NCI-H2107 (cell line): Measurements from ENCODE around the gene CORO1C.
"Not testable (repeated sequence)": the region's sequence is repeated elsewhere in the genome, so short reads cannot be mapped to it uniquely, and the experiment has no call there.

Source experiments
- DNase-seq: peaks from one replicate; lab custom pipeline; 2025; lab: John Stamatoyannopoulos, UW

Gene CORO1C

DNA sequence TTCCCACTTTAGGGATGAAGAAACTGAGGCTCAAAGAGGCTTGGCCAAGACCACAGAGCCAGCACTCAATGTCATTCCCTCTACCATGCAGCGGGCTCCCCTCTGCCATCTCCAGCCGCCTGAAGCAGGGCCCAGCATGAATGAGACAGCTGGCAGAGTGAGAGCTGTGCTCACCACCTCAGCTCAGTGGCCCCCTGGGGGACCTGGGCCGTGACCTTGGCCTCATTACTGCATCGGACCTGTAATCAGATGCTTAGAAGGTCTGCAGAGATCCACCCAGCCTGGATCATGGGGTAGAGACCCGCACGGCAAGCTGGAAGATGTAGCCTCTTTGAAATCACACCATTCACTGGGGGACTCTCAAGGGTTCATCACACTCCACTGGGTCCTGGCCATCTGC lies 22.7 kb upstream of the CORO1C start:
- no peak for DNase-seq

DNA sequence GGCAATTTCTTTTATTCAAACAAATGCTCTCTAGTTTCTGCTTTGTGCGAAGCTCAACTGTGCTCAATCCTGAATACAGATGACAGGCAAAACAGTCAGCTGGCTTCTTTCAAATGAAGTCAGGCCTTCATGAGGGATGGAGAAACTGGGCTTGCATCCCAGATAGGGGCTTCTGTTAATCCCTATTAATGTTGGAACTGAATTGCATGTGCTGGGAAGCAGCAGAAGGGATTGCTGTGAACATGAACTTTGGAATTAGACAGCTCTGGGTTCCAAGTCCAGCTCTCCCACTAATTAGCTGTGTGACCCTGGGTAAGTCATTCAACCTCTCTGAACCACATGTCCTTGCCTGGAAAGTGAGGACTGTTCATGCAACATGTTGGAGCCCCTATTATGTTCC lies 21.1 kb upstream of the CORO1C start:
- no peak for DNase-seq

DNA sequence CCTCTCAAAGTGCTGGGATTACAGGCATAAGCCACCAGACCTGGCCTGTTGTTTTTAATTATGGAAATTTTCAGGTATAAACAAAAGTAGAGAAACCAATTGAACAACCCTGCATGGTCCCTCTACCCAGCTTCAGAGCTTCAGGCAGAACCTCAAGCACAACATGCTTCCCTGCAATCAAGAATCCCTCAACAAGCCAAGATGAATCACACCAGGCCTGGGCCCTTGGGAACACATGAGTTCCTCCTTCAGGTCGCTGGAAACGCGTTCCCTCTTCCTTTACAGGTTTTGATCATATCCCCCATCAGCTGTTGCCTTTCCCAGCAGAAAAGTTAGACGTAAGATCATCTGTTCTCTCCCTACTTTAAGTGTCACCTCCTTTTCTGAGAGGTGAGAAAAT lies 20.5 kb upstream of the CORO1C start:
- no peak for DNase-seq

DNA sequence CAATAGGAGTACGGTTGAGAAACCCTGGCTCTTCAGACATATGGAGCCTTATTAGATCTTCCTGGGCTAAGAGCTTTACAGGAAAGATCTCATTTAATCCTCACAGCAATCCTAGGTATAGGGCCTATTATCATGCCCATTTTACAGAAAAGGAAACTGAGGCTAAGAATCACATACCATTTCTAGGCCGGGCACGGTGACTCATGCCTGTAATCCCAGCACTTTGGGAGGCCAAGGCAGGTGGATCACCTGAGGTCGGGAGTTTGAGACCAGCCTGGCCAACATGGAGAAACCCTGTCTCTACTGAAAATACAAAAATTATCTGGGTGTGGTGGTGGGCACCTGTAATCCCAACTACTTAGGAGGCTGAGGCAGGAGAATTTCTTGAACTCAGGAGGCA lies 19.7 kb upstream of the CORO1C start:
- not testable (repeated sequence) for DNase-seq

DNA sequence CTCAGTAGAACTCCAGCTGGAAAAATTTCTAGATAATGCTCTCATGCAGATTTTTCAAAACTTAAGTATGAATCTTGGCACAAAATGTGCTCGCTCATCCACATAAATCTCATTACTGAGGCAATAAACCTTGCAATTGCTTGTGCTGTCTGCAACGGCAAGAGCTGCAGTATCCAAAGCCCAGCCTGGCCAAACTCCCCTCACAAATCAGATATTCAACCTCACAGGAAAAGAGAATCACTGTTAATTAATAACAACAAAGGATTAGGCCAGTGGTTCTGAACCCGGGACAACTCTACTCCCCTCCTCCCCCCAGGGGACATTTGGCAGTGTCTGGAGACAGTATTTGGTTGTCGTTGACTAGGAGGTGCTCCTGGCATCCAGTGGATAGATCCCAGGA lies 19.2 kb upstream of the CORO1C start:
- DNase-seq, result no peak

DNA sequence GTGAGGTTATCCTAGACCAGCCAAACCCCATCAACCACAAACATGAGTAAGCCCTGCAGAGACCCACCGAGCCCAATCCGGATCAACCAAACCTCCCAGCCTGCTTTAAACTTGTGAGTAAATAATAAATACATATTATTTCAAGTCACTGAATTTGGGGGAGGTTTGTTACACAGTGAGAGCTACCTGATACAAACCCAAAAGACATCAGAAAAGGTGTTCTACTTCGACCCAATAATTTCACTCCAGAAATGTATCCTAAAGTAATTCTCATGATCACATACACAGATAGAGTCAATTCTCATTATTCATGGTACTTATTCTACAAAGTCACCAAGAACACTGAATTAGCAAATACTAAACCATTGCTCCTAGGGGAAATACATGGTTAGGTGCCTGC lies 16.2 kb upstream of the CORO1C start:
- DNase-seq, result no peak

DNA sequence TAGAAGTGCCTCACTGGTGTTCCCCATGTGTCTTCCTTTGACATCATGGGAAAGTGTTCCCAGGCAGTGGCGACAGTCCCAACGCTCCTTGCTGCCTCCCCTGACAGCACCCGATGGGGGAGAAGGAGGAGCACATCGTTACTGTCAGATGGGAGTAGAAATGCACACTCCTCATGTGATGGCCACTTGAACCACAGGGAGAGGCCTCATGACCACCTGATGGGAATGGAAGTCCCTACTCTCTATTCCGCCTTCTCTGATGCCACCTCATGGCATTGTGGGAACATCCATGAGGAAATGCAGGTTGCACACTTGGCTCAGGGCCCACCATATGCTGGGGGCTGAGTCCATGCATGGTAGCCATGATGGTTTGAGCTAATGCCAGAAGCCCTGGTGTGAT lies 14.3 kb upstream of the CORO1C start:
- DNase-seq, result no peak

DNA sequence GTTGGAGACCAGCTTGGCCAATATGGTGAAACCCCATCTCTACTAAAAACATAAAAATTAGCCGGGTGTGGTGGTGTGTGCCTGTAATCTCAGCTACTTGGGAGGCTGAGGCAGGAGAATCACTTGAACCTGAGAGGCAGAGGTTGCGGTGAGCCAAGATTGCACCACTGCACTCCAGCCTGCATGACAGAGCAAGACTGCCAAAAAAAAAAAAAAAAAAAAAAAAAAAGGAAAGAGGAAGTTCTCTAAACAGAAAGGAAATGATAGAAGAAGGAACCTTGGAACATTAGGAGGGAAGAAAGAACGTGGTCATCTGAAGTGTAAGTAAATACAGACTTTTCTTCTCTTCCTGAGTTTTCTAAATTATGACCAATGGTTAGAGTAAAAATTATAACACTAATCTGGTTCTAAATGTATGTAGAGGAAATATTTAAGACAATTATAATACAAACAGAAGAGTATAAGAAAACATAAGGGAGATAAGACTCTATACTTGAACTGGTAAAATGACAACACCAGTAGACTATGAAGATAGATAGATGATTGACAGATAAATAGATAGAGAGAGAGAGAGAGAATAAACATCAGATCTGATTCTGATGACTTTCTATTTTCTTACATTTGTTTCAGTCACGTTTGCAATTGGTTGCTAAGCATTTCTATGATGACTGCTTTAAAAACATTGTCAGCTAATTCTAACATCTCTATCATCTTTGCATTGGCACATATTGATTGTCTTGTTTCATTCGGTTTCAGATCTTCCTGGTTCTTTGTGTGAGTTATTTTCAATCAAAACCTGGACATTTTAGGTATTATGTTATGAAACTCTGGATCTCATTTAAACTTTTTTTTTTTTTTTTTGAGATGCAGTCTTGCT lies 12.9 kb upstream of the CORO1C start:
- no peak for DNase-seq

DNA sequence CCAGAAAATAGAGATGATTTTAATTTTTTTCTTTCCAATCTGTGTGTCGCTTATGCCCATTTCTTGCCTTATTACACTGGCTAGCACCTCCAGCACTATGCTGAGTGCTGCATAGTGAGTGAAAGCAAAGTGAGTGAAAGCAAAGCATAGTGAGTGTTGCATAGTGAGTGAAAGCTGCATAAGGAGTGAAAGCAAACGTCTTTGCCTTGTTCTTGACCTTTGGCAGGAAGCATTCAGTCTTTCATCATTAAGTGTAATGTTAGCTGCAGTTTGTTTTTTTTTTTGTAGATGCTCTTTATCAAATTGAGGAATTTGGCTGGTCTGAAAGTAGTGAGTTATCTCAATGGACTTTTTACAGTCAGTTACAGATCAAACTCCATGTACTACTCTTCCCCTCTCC lies 6.9 kb upstream of the CORO1C start:
- no peak for DNase-seq

DNA sequence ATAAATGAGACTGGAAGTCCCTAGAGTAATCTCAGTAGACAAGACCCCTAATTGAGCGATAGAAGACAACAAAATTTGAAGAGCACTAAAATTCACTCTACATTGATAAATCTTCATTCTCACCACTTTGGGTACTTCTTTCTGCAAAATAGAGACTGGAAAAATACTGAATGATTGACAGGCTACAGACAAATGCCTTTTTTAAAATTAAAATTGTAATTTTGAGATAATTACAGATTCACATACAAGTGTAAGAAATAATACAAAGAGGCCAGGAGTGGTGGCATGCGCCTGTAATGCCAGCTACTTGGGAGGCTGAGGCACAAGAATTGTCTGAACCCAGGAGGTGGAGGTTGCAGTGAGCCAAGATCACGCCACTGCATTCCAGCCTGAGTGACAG lies 4.5 kb upstream of the CORO1C start:
- DNase-seq, result no peak

DNA sequence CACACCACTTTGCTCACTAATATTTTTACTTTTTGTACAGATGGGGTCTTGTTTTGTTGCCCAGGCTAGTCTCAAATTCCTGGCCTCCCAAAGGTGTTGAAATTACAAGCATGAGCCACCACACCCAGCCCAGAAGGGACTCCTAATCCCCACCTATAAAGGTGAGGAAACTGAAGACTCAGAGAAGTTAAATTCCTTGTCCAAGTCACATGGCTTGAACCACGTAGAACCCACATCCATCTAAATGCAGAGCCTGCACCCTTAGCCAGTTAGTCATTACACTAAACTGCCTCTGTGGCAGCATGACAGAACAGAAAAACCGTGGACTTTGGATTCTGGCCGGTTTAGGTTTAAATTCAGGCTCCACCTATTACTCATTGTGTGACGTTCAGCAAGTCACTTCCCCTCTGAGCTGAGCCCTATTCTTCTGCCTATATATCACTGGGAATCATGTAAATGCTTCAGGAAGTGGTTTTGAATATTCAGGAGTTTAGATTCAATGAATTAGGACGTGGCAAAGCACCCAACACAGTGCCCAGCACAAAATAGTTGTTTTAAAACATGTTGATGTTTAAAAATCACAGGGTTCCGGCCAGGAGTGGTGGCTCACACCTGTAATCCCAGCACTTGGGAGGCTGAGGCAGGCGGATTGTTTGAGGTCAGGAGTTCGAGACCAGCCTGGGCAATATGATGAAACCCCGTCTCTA lies 3.0 kb upstream of the CORO1C start:
- DNase-seq, result no peak

DNA sequence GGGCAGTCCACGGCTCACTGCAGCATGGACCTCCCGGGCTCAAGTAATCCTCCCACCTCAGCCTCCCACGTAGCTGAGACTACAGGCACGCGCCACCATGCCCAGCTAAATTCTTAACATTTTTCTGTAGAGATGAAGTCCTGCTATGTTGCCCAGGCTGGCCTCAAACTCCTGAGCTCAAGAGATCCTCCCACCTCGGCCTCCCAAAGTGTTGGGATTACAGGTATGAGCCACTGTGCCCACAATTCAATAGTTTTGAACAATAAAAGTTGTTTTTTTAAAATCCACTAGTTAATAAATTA lies 1.9 kb upstream of the CORO1C start:
- not testable (repeated sequence) for DNase-seq

DNA sequence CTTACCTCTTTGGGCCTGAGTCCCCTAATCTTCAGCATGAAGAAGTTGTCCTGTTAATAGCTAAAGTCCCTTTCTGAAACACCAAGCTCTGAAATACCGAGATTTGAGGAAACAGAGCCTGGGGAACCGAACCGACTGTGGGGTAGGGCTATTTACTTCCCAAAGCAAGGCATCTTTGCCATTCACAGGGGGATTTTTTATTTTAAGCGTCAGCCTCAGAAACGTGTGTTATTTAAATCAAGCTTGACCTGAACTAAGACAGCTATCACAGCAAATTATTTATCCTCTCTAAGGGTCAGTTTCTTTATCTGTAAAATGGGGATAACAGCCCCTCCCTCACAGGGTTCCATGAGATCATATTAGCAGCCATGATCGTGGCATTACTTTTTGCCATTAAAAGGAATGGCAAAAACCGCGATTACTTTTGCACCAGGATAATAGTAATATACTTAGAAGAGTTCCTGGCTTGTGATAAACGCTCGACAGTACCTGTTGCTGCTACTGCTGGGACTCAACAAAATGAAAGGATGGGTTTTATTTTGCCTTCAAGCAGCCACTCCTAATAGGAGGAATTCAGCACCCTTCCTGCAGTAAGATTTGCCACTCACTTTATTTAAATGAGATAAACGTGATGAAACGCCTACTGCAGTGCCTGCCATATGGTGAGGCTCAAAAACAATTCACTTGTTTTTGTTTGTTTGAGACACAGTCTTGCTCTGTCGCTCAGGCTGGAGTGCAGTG lies 1.3 kb upstream of the CORO1C start:
- DNase-seq, result no peak

DNA sequence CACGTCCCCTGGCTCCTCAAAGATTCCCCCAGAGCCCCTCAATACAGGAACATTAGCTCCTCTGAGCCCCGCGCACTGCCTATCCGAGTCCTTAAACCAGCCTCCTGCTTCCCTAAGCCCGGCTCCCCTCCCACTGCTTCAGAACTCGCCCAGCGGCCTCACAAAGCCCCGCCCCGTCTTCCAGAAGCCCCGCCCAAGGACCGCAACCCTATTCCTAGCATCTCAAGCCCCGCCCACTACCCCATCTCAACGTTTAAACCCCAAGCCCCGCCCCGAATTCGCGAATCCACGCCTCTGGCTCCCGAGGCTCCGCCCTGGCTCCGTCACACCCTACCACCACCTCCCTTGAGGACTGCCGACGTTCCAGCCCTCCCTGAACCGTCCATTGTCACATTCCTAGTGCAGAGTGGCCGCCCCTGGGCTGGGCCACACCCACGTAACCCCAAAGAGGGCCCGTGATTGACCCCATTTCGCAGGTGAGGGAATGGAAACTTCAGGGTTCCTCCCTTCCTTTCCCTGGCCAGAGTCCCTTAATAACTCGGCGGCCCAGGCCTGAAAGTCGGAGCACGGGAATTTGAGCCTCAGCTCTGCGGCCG lies 646 bp upstream of the CORO1C start:
- DNase-seq, result peak; percentile 99

DNA sequence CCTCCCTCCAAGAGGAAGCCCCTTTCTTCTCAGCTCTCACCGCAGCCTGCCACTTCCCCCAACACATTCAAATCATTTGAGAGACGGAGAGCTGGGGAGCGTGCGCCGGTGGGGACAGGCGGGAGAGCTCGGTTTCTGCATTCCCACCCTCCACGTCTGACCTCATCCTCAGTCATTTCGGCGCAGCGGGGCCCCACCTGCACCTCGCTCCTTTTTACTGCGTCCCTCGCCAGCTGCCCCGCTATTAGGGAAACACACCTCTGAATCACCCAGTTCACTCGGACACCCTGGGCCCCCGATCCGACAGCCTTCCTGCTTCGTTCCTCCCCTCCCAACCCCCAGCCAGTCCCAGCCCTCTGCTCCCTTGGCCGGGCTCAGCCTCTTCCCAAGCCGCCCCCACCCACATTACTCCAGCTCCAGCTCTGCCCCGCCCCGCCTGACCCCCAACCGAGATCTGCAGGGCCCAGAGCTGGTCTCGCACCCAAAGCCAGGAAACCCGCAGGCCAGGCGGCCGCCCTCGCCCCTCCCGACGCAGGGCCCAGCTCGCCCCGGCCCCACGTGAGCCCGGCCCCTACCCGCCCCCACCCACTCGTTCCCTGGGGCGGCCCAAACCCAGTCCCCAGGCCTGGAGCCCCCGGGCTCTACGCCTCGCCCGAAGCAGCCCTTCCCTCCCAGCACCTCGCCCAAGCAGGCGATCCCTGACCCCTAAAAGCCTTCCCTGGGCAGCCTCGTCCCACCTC lies 783 bp downstream of the CORO1C start:
- peak; percentile 62 for DNase-seq

DNA sequence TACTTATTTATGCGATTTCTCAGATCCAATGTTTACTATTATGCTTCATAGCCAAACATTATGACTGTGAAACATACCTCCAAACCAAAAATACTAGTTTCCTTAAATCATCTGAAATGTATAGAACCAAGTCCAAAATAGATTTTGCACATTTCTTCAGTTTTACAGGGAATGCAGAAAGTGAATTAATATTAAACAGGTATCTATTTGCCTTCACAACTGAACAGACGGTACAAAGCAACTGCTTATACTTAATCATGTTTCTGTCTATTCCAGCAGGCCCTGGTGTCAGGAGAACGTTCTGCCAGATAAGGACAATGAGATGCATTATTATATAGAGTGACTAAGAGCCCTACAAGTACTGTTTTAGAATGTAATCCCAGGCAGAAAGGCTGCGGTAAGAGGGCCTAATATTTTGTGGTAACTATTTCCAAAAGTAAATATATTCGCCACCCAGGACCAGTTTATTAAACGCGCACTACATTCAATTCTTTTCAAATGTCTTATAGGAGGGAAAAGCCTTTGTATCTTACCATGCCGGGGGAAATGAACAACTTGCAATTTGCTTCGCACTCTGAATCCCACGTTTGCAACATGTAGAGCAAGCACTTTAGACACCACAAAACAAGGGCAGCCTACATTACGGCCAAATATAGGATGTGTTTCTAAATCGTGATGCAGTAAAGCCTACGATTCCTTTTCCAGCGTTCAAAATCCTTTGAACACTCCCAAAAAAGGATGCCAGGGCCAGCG lies 1.5 kb downstream of the CORO1C start:
- DNase-seq, result peak; percentile 17

DNA sequence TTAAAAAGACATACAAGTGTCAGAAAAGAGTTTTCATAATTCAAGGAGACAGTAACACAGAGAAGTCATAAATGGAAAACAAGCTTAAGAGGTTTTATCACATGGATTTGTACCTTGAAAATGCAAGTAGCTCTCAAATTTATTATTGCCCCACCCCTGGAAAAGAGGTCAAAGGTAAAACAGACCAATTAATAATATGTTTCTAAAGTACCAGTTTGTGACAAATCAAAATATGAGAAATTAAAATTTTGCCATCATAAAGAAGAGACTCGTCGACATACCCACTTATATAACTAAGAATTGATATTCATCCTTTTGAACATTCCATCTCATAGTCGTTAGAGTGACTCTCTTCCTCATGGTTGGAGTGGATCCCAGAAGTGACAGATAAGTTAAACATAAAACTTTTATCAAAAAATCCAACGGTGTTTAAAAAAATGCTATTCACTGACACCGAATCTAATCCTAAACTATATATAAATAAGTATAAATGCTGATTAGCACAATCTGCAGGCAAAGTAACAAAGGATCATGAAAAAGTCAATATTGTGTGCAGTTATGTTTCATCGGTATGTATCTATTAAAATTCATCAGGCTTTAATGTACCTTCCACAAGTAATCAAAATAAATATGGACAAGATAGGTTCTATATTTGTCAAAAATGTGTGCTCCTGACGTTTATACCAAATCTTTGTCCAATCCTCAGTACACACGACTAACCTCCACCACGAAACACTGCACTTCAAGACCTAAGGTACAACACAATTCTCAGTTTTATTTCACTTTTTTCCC lies 2.3 kb downstream of the CORO1C start:
- no peak for DNase-seq

DNA sequence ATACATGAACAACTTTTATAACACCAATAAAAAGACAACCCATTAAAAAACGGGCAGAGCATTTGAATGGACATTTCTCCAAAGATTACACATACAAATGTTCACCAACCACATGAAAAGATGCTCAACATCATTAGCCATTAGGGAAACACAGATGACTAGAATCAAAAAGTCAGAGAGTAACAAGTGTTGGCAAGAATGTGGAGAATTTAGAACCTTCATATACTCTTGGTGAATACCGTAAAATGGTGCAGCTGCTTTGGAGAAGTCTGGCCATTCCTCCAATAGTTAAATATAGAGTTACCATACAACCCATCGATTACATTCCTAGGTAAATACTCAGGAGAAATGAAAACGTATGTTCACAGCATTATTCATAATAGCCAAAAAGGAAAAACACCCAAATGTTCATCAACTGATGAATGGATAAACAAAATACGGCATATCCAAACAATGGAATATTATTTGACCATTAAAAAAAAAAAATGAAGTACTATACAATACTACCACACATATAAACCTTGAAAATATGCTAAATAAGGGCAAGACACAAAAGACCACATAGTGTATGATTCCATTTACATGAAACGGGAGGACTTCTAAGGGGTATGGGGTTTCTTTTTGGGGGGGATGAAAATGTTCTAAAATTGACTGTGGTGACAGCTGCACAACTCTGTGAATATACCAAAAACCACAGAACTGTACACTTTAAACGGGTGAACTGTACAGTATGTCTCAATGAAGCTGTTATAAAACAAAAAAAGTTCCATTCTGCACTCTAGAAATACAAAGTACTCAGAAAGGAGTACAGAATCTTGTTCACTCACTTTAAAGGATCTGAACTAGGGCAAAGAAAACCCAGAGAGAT lies 3.2 kb downstream of the CORO1C start:
- no peak for DNase-seq

DNA sequence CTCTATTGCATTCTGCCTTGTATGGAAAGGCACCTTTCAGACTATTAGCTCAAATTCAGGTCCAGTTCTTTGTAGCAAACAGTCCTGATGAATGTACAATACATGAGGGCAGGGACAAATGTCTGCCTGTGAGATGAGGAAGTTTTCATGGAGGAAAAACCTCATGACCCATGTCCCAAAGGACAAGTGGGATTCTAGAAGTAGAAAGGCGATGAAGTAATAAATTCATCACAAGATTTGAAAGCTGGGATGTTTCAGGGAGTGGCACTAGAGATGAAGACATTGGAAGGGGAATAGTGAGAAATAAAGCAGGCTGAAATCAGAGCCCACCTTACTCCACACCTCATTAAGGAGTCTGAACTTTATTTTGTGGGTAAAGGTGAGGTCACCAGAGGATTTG lies 4.2 kb downstream of the CORO1C start:
- DNase-seq, result no peak

DNA sequence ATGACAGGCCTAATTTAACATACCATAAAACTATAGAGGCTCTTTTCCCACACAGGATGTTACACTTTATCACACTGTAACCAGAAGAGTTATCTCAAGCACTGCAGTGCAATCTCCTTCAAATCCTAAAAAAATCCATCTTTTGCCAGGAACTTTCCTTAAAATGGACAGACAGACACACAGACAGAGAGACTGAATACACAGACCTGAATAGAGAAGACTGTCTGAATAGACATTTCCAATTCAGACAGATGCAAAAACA lies 6.5 kb downstream of the CORO1C start:
- DNase-seq, result no peak
